HPDE6-E6E7 (cell line): Measurements from ENCODE around the gene FHL3.
"Not testable (repeated sequence)": the region's sequence is repeated elsewhere in the genome, so short reads cannot be mapped to it uniquely, and the experiment has no call there.

ENCODE experiments used
- DNase-seq: peaks from one replicate; pipeline ENCODE4 v3.0.0; 2011; ENCODE audit warnings: missing footprints; ENCODE audit errors: extremely low spot score

FHL3 gene

DNA sequence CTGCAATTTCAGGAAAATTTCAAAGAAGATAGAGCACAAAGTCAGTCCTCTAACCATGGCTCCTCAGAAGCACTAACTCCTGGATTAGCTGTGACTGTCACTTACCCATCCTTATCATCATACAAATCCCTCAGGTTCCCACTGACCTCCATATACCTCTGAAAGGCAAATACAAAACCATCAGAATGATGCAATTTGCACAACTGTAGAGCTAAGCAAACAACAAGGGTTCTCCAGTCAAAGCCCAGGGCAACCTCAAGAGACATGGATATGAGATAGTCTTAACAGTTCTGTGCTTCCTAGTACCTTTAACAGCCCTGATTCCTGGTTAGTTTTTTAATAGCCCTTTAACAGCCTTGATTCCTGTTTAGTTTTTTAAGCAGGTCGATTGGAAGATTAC, 17.6 kb downstream of the FHL3 start:
- no peak for DNase-seq

DNA sequence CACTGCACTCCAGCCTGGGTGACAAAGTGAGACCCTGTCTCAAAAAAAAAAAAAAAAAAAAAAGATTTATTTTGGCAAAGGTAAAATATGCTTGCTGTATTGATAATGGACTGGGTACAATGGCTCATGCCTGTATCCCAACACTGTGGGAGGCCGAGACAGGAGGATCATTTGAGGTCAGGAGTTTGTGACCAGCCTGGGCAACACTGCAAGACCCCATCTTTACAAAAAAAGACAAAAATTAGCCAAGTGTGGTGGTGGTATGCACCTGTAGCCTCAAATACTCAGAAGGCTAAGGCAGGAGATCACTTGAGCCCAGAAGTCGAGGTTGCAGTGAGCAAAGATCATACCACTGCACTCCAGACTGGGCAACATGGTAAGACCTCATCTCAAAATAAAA, 21.8 kb downstream of the FHL3 start:
- no peak for DNase-seq

DNA sequence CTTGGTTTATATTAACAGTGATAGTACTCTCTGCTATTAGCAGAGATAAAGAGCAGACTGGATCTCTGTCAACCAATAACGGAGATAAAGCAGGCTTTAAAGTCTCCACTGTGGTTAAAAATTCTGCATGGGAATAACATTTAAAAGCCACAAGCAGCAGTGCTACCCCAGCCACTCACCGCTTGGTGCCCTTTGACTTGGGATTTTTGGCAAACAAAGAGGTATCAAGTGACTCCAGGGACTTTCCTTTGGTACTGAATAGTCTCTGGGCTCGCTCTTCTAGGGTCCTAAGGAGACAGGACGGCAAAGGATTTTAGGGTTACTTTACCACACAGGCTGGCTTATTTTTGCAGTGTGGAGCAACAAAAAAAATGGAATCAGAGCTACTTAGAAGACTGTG, 26.8 kb downstream of the FHL3 start:
- no peak for DNase-seq

DNA sequence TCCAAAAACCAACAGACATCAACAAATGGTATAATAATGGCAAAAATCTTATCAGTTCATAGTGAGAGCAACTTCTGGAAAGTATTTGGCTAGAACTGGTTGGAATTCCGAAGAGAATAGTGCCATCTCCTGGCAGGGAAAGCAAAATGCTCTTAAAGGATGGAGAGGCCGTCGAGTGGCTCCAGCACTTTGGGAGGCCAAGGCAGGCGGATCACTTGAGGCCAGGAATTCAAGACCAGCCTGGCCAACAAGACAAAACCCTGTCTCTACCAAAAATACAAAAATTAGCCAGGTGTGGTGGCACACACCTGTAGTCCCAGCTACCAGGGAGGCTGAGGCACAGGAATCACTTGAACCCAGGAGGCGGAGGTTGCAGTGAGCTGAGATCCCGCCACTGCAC, 30.2 kb downstream of the FHL3 start:
- DNase-seq = not testable (repeated sequence)

DNA sequence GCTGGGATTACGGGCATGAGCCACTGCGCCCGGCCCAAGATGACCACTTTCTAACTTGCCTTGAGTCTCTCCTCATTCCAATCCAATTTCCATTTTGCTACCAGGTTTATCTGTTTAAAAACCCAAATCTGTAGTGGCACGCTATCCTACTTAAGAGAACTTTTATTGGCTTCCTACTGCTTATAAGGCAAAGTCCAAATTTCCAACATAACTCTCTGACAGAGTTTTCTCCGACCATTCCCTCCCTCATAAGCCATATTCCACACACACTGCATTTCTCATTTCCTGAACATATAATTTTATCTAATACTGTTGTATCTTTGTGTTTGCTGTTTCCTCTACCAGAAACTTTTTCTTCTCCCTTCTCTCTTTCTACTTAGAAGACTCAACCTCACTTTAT, 30.7 kb downstream of the FHL3 start:
- DNase-seq = no peak

DNA sequence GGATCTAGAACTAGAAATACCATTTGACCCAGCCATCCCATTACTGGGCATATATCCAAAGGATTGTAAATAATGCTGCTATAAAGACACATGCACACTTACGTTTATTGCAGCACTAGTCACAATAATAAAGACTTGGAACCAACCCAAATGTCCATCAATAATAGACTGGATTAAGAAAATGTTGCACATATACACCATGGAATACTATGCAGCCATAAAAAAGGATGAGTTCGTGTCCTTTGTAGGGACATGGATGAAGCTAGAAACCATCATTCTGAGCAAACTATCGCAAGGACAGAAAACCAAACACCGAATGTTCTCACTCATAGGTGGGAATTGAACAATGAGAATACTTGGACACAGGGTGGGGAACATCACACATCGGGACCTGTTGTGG, 31.6 kb downstream of the FHL3 start:
- DNase-seq = not testable (repeated sequence)

DNA sequence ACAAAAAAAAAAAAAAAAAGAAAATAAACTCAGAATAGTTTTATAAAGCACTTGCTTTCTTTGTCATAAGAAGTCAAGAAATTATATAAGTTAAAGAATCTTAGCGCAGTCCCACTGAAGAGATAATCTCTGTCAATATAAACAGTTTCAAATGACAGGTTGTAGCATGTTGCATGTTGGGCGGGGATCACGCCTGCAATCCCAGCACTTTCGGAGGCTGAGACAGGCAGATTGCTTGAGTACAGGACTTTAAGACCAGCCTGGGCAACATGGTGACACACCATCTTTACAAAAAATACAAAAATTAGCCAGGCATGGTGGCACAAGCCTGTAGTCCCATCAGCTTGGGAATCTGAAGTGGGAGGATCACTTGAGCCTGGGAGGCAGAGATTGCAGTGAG, 40.0 kb downstream of the FHL3 start:
- no peak for DNase-seq

DNA sequence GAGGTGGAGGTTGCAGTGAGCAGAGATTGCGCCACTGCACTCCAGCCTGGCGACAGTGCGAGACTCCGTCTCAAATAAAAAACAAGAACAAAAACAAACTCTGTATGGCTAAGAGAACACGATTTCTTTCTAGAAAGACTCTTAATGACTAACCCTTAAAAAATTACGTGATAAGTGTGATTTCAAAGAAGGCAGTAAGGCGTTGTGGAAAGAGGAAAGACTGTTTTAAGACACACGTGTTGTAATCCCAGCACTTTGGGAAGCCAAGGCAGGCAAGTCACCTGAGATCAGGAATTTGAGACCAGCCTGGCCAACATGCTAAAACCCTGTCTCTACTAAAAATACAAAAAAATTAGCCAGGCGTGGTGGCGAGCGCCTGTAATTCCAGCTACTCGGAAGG, 41.2 kb downstream of the FHL3 start:
- DNase-seq = not testable (repeated sequence)

DNA sequence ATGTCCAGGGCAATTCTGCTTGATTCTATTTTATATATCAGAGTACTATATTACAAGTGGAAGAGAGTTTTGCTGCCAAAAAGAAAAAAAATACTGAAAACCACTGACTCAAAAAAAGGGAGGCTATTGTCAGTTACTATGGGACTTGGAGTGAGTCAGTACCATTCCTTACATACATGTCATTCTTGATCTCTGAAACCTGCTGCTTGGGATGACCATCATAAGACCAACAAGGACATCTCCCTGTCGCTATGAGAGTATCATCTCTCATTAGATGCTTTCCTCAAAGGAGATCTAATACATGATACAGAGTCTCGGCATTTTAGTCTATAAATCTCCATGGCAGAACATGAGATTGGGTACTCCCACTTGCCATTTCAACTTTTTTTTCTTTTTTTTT, 46.6 kb downstream of the FHL3 start:
- no peak for DNase-seq

DNA sequence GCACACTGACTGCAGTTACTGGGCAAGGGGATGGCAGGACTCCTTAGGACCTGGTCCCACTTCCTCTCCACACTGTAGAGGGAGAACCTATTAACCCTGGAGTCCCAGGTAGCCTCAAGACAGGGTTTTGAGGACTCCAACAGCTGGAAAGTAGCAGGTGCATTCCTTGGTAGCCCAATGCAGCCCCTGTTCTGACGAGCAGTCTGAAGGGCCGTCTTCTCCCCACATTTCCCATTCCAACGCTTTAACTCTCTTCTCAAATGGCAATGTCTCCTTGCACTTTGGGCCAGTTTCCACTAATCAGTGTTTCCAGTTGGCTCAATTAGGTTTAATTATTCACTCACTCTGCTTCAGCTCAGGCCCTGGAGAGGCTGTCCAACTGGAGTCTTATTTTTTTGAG, 49.6 kb downstream of the FHL3 start:
- DNase-seq = no peak

DNA sequence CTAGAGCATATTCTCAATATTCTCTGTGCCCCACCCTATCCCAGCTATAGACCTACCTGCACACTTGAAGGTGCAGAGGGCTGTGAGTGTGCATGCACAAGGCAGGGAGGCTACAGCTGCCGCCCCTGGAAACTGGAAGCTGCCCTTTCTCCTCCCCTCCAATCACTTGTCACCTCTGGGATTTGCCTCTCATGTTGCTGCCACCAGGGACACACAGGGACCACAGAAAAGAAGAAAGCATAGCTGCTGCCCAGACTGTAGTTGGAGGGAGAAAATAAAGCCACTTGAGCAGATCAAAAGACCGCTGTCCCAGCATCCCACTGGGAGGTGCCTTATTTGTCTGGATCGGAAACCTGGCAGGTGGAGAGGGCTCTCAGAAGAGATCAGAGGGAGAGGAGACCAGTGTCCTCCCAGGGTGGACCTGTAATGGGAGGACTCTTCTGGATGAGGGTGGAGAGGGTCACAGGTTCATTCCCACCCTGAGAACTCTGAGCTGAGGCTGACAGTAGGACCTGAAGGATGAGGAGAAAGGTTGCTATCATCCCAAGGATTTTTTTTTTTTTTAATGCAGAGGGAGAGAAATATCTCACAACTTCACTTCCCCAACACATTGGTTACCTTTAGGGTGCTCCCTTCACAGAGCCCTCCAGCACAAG, 50.9 kb downstream of the FHL3 start:
- DNase-seq = no peak

DNA sequence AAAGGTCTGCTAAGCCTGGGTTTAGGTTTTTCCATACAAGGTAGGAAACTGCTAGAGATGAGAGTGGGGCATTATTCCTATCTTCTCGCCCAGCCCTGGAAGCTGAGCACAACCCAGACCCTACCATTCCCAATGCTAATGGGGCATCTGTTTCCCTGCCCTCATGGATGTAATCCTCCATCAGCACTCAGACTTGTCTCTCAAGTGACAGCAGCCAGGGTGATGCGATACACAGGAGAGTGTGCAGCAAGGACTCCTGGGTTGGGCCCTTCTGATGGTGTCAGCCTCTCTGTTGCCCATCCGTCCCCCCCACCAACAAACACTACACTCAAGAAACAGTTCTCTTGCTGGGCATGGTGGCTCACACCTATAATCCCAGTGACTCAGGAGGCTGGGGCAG, 52.6 kb downstream of the FHL3 start:
- no peak for DNase-seq

DNA sequence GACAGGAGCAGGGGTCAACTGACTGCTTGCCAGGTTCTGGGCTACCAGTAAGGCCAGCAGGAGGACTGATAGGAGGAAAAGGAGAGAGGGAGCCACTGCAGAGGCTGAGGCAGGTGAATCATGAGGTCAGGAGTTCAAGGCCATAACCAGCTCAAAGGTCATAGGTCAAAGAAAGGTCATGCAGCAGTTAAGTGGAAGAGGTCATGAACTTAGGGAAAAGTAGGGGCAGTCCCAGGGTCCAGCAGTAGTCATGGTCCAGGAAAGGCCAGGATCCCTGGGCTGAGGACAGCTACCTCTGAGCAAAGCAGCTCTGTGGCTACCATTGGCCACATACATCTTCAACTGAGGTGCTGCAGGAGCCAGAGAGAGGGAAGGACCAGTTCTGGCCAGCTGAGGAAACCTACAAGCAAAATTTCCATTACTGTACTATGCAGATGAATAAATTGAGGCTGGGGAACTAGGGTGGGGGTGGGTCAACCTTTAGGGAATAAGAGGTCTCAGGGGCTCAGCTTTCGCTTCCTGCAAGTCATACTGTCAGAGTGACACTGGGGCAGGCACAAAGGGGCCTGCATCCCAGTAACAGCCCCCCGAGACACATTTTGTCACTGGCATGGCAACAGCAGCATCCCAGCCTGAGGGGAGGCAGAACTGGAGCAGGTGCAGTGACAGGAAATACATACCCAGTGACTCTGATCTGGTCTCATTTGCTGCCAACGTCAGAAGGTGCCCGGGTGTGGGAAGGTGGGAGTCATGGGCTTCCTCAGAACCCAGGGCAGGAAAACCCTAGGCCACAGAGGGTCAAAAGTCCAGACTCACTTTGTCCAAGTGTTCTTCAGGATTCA, 53.3 kb downstream of the FHL3 start:
- DNase-seq = no peak

DNA sequence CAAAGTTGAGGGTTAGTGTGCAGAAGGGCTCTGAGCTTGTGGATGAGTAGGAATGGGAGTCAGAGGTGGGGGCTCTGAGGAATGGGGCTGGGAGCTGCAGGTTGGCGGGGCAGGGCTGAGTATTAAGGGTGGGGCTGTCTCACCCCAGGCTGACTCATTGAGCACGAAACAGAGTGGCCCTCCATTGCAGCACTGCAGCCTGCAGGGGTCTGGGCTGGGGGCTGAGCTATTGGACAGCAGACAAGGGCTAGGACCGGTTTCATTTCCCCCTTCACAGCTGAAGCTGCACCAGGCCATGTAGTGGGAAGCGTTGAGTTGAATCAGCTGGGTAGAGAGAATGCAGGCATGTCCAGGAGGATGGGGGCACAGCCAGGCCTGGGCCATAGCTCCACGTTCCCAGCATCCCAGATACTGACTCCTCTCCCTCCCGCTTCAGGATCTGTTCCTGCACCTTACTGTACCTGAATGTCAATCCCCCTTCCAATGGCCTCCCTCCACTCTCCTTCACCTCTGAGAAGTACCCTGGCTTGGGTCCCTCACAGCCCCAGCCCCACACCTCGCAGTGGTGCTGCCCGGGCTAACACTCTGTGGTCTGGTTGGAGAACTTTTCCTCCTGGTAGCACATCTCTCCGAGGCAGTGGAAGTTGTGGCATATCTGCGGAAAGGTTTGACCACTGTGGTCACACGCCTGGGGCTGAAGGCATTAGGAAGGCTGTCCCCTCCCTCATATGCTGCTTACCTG, 54.1 kb downstream of the FHL3 start:
- no peak for DNase-seq

DNA sequence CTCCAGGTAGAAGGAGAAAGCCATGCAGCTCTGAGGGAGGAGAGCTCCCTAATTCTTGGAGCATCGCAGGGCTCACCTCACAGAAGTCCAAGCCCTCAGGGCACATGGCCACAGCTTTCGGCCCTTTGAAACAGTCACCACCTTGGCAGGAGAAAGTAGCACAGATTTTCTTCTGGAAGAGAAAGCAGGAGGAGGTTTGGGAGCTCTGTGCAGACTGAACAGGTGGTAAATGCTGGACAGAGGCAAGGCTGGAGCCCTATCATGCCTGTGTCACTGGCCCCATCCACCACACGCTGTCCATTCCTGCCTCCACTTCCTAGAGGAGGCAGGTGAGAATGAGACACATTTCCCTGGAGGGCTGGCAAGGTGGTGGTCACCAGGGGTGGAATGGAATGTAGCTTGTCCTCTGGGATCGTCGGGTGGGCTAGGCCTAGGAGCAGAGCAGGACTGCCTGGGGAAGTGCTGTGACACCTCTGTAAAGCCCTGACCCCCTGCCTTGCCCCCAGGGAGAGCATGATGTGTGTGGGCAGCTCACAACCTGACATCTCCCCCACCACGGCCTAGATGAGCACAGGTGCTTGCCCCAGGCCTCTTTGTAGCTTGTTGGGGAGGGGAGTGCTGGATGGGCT, 55.7 kb downstream of the FHL3 start:
- DNase-seq = no peak

DNA sequence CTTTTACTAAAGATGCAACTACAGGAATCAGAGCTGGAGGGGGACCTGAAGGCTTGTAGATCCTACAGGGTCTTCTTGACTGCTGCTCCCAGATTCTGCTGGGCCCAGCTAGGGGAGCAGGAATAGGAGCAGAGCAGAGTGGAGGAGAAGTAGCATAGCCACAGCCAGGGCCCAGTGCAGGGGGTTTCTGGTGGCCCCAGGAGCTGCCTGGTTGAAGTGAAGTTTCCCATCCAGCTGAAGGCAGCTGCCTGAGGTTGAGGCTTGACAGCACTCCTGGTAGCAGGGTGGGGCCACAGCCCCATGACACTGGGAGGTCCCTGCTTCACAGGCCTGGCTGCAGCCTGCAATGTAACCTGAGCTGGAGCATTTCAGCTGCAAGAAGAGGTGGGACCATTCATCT, 56.5 kb downstream of the FHL3 start:
- no peak for DNase-seq

DNA sequence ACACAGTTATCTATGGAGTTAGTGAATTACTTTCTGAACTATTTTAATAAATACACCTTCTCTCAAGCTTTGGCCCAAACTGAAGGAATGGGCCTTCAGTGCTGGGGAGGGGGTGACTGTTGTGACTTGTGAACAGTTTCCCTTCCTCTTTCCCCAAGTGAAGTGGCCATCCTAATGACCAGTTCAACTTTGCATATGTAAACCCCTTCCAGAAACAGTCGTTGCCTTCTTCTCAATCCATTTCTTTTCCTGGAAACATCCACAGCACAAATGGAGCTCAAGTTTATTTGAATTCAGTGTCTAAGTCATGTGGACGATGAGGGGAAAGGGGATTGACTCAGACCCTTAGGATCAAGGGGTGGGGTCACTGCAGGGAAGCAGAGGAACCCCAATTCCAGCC, 57.1 kb downstream of the FHL3 start:
- no peak for DNase-seq

DNA sequence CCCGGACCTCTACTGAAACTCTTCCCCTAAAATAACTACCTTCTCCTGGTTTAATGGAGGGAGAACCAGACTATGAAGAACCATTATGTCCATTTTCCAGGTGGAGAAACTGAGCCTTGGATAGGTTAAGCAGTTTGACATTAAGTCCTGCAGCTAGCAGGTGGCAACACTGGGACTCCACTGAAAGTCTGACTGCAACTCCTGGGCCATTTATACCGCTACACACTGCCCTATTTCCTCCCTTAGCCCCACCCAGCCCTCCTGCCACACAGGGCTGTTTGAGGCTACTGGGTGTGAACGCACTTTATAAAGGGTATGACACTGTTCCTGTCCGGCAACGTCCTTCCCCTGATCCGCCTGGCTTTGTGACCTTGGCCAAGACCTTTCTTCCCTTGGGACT, 58.0 kb downstream of the FHL3 start:
- no peak for DNase-seq
